OCI-M2 (cell line): ENCODE measurements around the gene AK4.

Experiments
- DNase-seq: peaks from one replicate; lab custom pipeline; 2025; ENCODE audit not compliant: unreplicated experiment; lab: John Stamatoyannopoulos, UW

The AK4 gene

DNA sequence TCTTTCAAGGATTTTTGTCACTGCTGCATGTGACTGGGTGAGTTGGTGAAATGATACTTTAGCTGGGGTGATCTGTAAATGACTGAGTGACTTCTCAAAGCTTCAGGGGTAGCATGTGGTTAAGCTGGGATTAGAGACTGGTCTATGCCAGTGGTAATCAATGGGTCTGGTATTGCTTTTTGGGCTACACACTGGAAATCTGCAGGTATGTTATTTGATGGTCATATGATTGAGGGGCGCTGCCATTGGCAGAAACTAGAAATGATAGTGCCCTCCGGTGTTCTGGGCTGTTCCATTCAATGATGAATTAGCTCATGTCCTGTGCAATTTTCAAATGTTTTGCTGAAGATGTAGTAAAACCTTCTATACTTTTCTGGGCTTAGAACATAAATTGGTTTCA, 121.6 kb downstream of the AK4 start:
- DNase-seq: no peak

DNA sequence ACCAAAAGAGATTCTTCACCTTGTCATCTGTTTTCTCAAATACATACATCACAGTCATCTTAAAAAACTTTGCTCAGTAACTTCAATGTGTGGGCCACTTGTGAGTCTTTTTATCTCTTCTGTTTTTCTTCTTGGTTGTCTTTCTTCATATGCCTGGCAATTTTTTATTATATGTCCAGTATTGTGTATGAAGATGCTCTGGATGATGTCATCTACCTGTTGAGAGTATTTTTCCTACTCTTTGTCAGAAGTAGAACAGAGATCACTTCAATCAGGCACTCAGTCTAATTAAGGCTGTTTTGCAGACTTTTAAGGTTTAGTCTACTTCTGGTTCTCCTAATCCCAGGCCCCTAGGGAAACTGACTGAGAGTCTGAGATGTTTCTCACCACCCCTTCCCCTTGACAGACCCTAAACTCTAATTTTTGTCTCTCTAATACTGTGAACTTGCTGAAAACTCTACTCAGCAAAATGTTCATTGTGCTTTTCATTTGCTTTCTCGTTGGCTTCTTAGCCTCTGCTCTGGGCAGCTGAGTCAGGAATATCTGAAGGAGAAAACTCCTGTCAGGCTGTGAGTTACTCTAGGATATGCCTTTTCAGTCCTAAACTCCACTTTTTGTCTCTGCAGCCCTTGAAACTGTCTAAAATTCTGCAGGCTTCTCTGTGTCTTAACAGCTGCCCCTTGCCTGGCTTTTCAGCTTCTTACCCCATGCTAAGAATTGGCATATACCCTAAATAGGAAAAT, 128.4 kb downstream of the AK4 start:
- DNase-seq: no peak

DNA sequence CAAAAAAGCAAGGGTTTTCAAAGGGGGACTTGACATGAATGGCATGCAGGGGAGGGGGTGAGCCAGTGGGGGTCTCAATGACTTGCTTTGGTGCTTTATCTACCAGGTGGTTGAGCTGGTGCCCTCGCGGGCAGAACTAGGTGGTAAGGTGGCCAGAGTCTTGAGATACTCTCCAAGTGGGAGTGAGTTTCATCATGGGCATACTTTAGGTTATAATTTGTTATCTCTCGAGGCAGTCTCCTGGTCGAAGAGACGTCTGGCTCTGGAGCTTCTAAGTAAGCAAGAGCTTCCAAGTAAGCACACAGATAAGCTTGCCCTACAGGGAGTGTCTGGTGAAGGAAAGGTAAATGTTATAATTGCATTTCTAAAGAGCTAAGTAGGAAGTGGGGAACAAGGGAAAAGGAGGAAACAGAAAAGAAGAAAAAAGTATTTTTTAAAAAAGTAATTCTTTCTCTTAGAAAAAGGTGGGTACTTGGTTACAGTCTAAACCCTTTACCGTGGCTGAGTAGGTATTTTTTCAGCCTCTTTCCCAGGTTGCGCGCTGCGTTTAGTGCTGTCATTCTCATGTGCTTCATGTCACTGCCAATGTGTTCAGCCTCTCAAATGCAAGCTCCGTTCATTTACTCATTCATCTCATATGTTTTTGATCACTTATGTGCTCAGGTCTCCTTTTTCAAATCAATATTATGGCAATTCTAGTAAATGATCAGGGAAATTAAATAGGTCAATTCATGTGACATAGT, 129.8 kb downstream of the AK4 start:
- DNase-seq: no peak

DNA sequence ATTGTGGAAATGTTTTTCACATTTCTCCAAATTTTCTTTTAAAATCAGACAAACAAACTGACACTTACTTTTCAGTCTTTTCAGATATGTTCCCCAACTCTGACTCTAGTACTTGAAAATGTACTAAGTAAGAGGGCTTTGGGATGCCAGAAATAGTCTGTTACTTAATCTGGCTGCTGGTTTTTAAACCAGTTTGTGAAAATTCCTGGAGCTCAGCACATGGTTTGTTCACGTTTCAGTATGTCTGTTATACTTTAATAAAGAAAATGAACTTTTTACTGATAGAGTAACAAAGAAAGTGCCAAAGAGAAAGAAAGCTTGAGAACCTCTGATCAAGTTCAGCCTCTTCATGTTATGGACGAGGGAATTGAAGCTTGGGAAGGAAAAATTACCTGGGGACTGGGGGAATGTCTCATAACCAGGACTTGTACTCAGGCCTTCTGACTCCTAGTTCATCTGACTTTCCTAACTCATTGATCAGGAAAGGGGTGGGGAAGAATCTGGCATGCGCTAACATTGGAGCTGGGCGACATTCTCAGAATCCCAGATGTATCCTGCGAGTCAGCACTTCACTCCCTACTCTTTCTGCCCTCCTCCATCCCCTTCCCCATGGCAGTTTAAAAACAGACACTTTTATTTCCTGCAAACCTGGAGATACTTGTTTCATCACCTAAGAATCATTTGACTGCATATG, 130.5 kb downstream of the AK4 start:
- no peak for DNase-seq

DNA sequence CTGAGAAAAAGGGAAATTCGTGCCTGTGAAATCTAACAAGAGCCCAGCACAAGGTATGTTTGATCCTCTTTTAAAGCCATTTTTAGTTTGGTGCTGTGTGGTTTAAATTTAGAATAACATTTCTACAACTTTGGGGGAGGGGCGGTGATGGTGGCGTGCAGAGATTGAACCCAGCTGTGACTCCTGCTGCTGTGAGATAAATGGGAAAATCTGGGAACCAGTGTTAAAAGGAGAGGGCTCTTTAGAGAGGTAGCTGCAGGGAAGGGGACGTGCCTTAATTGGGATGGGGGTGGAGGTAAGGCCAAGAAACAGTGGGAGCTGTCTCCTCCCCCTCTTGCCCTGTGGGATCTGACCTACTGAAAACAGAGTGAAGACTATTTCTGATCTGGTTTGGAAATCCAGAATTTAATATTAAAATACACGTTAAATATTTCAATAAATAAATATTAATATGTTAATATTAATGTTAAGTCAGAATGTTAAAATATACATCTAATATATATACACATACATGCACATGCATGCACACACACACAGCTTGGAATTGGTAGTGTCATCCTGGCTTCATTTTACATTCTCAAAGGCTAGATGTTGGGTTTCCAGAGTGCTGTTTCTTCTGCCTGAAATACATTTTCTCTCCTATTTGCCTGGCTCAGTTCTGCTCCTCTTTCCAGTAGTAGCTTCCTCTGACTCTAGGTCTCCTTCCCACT, 131.2 kb downstream of the AK4 start:
- no peak for DNase-seq
